ENCODE data around the gene FBN3.

The FBN3 gene

DNA sequence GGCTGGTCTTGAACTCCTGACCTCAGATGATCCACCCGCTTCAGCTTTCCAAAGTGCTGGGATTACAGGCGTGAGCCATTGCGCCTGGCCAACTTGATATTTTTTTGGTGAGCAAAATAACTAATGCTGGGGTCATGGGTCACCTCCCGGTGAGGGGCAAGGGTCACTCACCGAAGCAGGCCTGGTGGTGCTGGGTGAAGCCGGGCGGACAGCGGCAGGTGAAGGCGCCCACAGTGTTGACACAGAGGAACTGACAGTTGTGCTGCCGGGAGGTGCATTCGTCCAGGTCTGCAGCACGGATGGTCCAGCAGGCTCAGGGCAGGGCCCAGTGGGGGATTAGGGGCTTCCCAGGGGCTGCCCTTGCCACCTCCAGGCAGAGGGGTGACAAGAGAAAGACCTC lies 68.6 kb downstream of the FBN3 start:
- Histone ChIP-seq H2AFZ (ENCODE audit: low read depth) (no peak overlapping the region), H3K4me2 (no peak overlapping the region), H4K20me1 (ENCODE audit: insufficient read depth) (no peaks in the 10 kb centered on the region), H3K4me1 (ENCODE audit: low read depth, poor library complexity, severe bottlenecking) (no peaks in the 10 kb centered on the region), H3K27ac (no peak overlapping the region), H3K4me3 (IDR thresholded peaks at IDR 0.05; ENCODE audit: insufficient read depth, low read depth, low read length) (no peak overlapping the region), H3K27me3 (ENCODE audit: insufficient read depth, low read depth) (peaks cover 26% of the 10 kb centered on the region; the same call in 1 of the 2 replicates), H3K36me3 (ENCODE audit: insufficient read depth) (no peaks in the 10 kb centered on the region), H3K9ac (no peak overlapping the region), H3K79me2 (ENCODE audit: insufficient read depth, low read depth) (no peaks in the 10 kb centered on the region)
- TF ChIP-seq, protein P1, sequence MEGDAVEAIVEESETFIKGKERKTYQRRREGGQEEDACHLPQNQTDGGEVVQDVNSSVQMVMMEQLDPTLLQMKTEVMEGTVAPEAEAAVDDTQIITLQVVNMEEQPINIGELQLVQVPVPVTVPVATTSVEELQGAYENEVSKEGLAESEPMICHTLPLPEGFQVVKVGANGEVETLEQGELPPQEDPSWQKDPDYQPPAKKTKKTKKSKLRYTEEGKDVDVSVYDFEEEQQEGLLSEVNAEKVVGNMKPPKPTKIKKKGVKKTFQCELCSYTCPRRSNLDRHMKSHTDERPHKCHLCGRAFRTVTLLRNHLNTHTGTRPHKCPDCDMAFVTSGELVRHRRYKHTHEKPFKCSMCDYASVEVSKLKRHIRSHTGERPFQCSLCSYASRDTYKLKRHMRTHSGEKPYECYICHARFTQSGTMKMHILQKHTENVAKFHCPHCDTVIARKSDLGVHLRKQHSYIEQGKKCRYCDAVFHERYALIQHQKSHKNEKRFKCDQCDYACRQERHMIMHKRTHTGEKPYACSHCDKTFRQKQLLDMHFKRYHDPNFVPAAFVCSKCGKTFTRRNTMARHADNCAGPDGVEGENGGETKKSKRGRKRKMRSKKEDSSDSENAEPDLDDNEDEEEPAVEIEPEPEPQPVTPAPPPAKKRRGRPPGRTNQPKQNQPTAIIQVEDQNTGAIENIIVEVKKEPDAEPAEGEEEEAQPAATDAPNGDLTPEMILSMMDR (conservative IDR thresholded peaks at IDR 0.05; ENCODE audit: low read depth, low read length) = no peak

DNA sequence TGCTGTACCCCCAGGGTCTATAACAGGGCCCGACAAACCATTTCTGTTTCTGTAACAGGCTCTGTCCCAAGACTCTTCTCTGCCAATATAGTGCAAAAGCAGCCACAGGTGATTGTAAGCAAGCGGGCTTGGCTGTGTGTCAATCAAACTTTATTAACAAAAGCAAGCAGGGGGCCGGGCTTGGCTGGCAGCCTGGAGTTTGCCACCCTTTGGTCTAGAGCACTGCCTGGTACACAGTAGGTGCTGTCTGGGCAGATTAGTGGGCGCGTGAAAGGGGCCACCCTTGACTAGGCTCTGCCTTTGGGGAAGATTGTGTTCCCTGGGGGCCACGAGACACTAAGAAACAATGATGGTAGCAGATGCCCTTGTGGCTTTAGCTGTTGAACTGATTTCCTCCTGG lies 69.4 kb downstream of the FBN3 start:
- no peaks in the 10 kb centered on the region for H3K36me3 ChIP-seq (ENCODE audit: insufficient read depth)
- no peaks in the 10 kb centered on the region for H3K4me1 ChIP-seq (ENCODE audit: low read depth, poor library complexity, severe bottlenecking)
- H3K4me3 ChIP-seq (IDR thresholded peaks at IDR 0.05; ENCODE audit: insufficient read depth, low read depth, low read length) = no peak overlapping the region
- H3K9ac ChIP-seq = no peak overlapping the region
- H3K79me2 ChIP-seq (ENCODE audit: insufficient read depth, low read depth) = no peaks in the 10 kb centered on the region
- no peaks in the 10 kb centered on the region for H4K20me1 ChIP-seq (ENCODE audit: insufficient read depth)
- peaks cover 26% of the 10 kb centered on the region; the same call in 1 of the 2 replicates for H3K27me3 ChIP-seq (ENCODE audit: insufficient read depth, low read depth)
- TF ChIP-seq, protein P1 (conservative IDR thresholded peaks at IDR 0.05; ENCODE audit: low read depth, low read length) = no peak
- no peak overlapping the region for H3K4me2 ChIP-seq
- H2AFZ ChIP-seq (ENCODE audit: low read depth) = no peak overlapping the region
- no peak overlapping the region for H3K27ac ChIP-seq

DNA sequence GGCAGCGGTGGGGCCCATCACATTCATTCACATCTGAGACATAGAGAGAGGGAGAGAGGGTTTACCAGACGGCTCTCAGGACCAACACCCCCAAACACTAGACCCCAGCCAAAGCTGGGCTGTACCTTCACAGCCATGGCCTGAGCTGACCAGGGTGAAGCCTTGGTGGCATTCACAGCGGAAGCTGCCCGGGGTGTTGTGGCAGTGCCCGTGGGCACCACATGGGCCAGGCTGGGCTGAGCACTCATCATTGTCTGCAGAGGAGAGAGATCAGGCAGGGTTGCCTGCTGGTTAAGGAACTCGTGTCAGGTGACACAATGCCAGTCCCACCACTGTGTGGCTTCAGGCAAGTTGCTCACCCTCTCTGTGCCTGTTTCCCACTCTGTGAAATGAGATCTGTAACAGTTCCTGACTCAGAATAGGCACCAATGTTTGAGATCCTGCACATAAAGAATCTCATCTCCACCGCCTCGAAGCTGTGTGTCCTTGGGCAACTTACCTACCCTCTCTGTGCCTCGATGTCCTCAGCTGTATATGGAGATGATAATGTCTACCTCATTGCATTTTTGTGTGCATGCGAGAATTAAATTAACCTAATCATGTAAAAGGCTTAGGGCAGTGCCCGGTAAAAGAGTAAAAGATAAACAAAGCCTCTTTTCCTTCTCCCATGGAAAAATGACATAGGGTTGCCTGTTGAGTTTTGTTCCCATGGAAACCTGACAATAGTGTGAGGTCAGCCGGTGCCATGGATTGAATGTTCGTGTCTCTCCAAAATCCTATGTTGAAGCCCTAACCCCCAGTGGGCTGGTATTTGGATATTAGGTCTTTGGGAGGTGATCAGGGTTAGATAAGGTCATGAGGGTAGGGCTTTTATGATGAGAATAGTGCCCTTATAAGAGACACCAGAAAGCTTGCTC lies 74.0 kb downstream of the FBN3 start:
- H3K9ac ChIP-seq = no peak overlapping the region
- H3K27me3 ChIP-seq (ENCODE audit: insufficient read depth, low read depth) = peaks cover 23% of the 10 kb centered on the region; the same call in 1 of the 2 replicates
- H3K4me1 ChIP-seq (ENCODE audit: low read depth, poor library complexity, severe bottlenecking) = no peaks in the 10 kb centered on the region
- H3K27ac ChIP-seq = no peak overlapping the region
- no peaks in the 10 kb centered on the region for H3K79me2 ChIP-seq (ENCODE audit: insufficient read depth, low read depth)
- H3K4me2 ChIP-seq = no peak overlapping the region
- no peaks in the 10 kb centered on the region for H3K36me3 ChIP-seq (ENCODE audit: insufficient read depth)
- no peak overlapping the region for H2AFZ ChIP-seq (ENCODE audit: low read depth)
- TF ChIP-seq, protein P1 (conservative IDR thresholded peaks at IDR 0.05; ENCODE audit: low read depth, low read length) = no peak
- H3K4me3 ChIP-seq (IDR thresholded peaks at IDR 0.05; ENCODE audit: insufficient read depth, low read depth, low read length) = no peak overlapping the region
- H4K20me1 ChIP-seq (ENCODE audit: insufficient read depth) = no peaks in the 10 kb centered on the region

DNA sequence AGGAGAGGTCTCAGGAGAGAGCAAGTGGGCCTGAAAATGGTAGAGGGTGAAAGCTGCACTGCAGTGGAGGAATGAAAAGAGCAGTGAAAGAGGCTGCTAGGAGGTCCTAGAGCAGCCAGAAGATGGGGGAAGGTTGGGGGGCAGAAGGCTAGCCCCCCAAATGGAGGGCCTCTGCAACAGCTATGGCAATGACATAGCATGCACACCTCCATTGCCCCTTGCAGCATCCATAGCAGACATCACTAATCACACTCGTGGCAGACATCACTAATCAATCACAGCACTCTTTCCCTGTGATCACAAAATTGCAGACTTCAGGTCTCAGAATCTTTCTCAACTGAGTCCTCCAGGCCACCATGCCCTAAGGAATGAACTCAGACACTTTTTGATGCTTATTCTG lies 74.9 kb downstream of the FBN3 start:
- Histone ChIP-seq H3K79me2 (ENCODE audit: insufficient read depth, low read depth) (no peaks in the 10 kb centered on the region), H4K20me1 (ENCODE audit: insufficient read depth) (no peaks in the 10 kb centered on the region), H3K27me3 (ENCODE audit: insufficient read depth, low read depth) (peaks cover 21% of the 10 kb centered on the region; the same call in 1 of the 2 replicates), H2AFZ (ENCODE audit: low read depth) (no peak overlapping the region), H3K9ac (no peak overlapping the region), H3K27ac (no peak overlapping the region), H3K4me2 (no peak overlapping the region), H3K4me1 (ENCODE audit: low read depth, poor library complexity, severe bottlenecking) (no peaks in the 10 kb centered on the region), H3K4me3 (IDR thresholded peaks at IDR 0.05; ENCODE audit: insufficient read depth, low read depth, low read length) (no peak overlapping the region), H3K36me3 (ENCODE audit: insufficient read depth) (no peaks in the 10 kb centered on the region)
- TF ChIP-seq, protein P1 (conservative IDR thresholded peaks at IDR 0.05; ENCODE audit: low read depth, low read length) = no peak

Data from KMS-11 (cell line).